ENCODE data around the gene PMCH. TPM values are rescaled to one million over a fixed set of nuclear protein-coding genes. Genes with fewer than 3 reads are reported as not detected.
"Not testable (repeated sequence)": the region's sequence is repeated elsewhere in the genome, so short reads cannot be mapped to it uniquely, and the experiment has no call there.

The PMCH gene
- not detected for total RNA-seq
- polyA plus RNA-seq (ENCODE audit: insufficient read depth, low read depth, low replicate concordance), result not detected
- long read RNA-seq, donor 1, result 0 reads
- long read RNA-seq, donor 2, result 0 reads

- WGBS, 2 donors, result 79 to 96% methylated on average over 1 of the region's 1 CpG
- TF ChIP-seq POLR2A (IDR thresholded peaks at IDR 0.05) (no peak), CTCF (IDR thresholded peaks at IDR 0.05) (no peak)
- intact Hi-C loops (cut with DNase I; ENCODE audit: low total_unique reads), result no loop called here
- no peak for DNase-seq
- Histone ChIP-seq H3K4me3 (no peak within 1 kb of the TSS), H3K9me3 (no peaks in the 10 kb centered on the region), H3K27me3 (no peaks in the 10 kb centered on the region), H3K4me1 (no peaks in the 10 kb centered on the region), H3K27ac (no peak within 1 kb of the TSS), H3K36me3 (ENCODE audit: low read depth, missing control alignments) (no peaks in the 10 kb centered on the region)
These were observed at the start of gene PMCH for GRCh38 chr12:102197789-102198188. Gene PMCH (minus strand): TSS chr12:102197833. CDS start chr12:102197770, 63 bp downstream.

- H3K36me3 ChIP-seq (ENCODE audit: low read depth, missing control alignments); H3K4me3 ChIP-seq; H3K27me3 ChIP-seq; H3K9me3 ChIP-seq; H3K4me1 ChIP-seq; H3K27ac ChIP-seq; DNase-seq; intact Hi-C loops (cut with DNase I; ENCODE audit: low total_unique reads): not testable (repeated sequence)
- 90 to 98% methylated on average over 2 of the region's 2 CpGs for WGBS, 2 donors
These were observed 43.2 kb upstream of the PMCH start for GRCh38 chr12:102240859-102241258.

- intact Hi-C loops (cut with DNase I; ENCODE audit: low total_unique reads), result no loop called here
- no peaks in the 10 kb centered on the region for H3K4me1 ChIP-seq
- DNase-seq, result no peak
- no peak overlapping the region for H3K4me3 ChIP-seq
- no peaks in the 10 kb centered on the region for H3K36me3 ChIP-seq (ENCODE audit: low read depth, missing control alignments)
- no peak for TF ChIP-seq POLR2A (IDR thresholded peaks at IDR 0.05)
- TF ChIP-seq CTCF (IDR thresholded peaks at IDR 0.05), result no peak
- 67 to 84% methylated on average over 2 of the region's 2 CpGs for WGBS, 2 donors
- no peaks in the 10 kb centered on the region for H3K9me3 ChIP-seq
- H3K27me3 ChIP-seq, result no peaks in the 10 kb centered on the region
- no peak overlapping the region for H3K27ac ChIP-seq
These were observed 37.0 kb upstream of the PMCH start for GRCh38 chr12:102234599-102234998.

GRCh38 chr12:102232446-102232845, 34.8 kb upstream of the PMCH start:
- Histone ChIP-seq H3K4me1 (no peaks in the 10 kb centered on the region), H3K4me3 (no peak overlapping the region), H3K36me3 (ENCODE audit: low read depth, missing control alignments) (no peaks in the 10 kb centered on the region), H3K27me3 (no peaks in the 10 kb centered on the region), H3K27ac (peak overlapping the region in 1 of 2 donors; percentile 15), H3K9me3 (no peaks in the 10 kb centered on the region)
- no peak for TF ChIP-seq CTCF (IDR thresholded peaks at IDR 0.05)
- TF ChIP-seq POLR2A (IDR thresholded peaks at IDR 0.05), result no peak
- WGBS, 2 donors, result 52 to 71% methylated on average over 1 of the region's 1 CpG
- intact Hi-C loops (cut with DNase I; ENCODE audit: low total_unique reads), result no loop called here
- no peak for DNase-seq

- Histone ChIP-seq H3K4me1 (no peaks in the 10 kb centered on the region), H3K27ac (no peak overlapping the region), H3K36me3 (ENCODE audit: low read depth, missing control alignments) (no peaks in the 10 kb centered on the region), H3K27me3 (no peaks in the 10 kb centered on the region), H3K4me3 (no peak overlapping the region), H3K9me3 (no peaks in the 10 kb centered on the region)
- no peak for DNase-seq
- intact Hi-C loops (cut with DNase I; ENCODE audit: low total_unique reads), result no loop called here
- TF ChIP-seq CTCF (IDR thresholded peaks at IDR 0.05), result no peak
- no peak for TF ChIP-seq POLR2A (IDR thresholded peaks at IDR 0.05)
These were observed 34.4 kb upstream of the PMCH start for GRCh38 chr12:102232036-102232435.

Data from testis (tissue), 5 donors.